GM12874 (cell line): ENCODE measurements around the gene QSOX2.

Source experiments
- CTCF ChIP-seq: IDR thresholded peaks from 2 replicates; pipeline ENCODE4 v1.5.1; 2011; ENCODE audit warnings: low read depth, mild to moderate bottlenecking, control low read depth, low read length, moderate library complexity; ENCODE audit not compliant: insufficient read depth

The QSOX2 gene

GRCh38 chr9:136260936-136261472 is 15.4 kb upstream of the QSOX2 start:
- TF ChIP-seq CTCF = no peak

- no peak for TF ChIP-seq CTCF
These were observed 14.9 kb upstream of the QSOX2 start for GRCh38 chr9:136260521-136260920.

GRCh38 chr9:136259836-136260235 is 14.2 kb upstream of the QSOX2 start:
- no peak for TF ChIP-seq CTCF

GRCh38 chr9:136259517-136259813 is 13.9 kb upstream of the QSOX2 start:
- TF ChIP-seq CTCF = no peak

- no peak for TF ChIP-seq CTCF
These were observed 13.3 kb upstream of the QSOX2 start for GRCh38 chr9:136258786-136259516.

- no peak for TF ChIP-seq CTCF
These were observed 12.7 kb upstream of the QSOX2 start for GRCh38 chr9:136258299-136258625.

- TF ChIP-seq CTCF = no peak
These were observed 12.0 kb upstream of the QSOX2 start for GRCh38 chr9:136257381-136258298.
